Measurements from ENCODE around the gene HACD1. TPM values are rescaled to one million over a fixed set of nuclear protein-coding genes. Genes with fewer than 3 reads are reported as not detected.

The HACD1 gene
- total RNA-seq, 3 donors from 2014 or later = 2.8 to 33.8 (median 6.3) TPM

- Histone ChIP-seq H3K36me3 (ENCODE audit: low read depth) (no peaks in the 10 kb centered on the region), H3K4me3 (no peak overlapping the region), H3K4me1 (ENCODE audit: low read depth) (no peaks in the 10 kb centered on the region), H3K9me3 (no peaks in the 10 kb centered on the region)
- no peak for TF ChIP-seq CTCF (IDR thresholded peaks at IDR 0.05)
- no peak for DNase-seq
- no peak for ATAC-seq
- intact Hi-C loops (cut with DNase I, micrococcal nuclease) = no loop called here
Observed at GRCh38 chr10:17576768-17577167, 40.4 kb downstream of the HACD1 start.

- intact Hi-C loops (cut with DNase I, micrococcal nuclease) = no loop called here
- no peak for TF ChIP-seq CTCF (IDR thresholded peaks at IDR 0.05)
- no peaks in the 10 kb centered on the region for H3K4me1 ChIP-seq (ENCODE audit: low read depth)
- ATAC-seq (no peak), DNase-seq (no peak)
- no peaks in the 10 kb centered on the region for H3K9me3 ChIP-seq
- H3K4me3 ChIP-seq = no peak overlapping the region
- H3K36me3 ChIP-seq (ENCODE audit: low read depth) = no peaks in the 10 kb centered on the region
Observed at GRCh38 chr10:17564911-17565310, 52.3 kb downstream of the HACD1 start.

GRCh38 chr10:17563452-17563851 is 53.7 kb downstream of the HACD1 start:
- DNase-seq = no peak
- Histone ChIP-seq H3K4me1 (ENCODE audit: low read depth) (no peaks in the 10 kb centered on the region), H3K9me3 (no peaks in the 10 kb centered on the region), H3K4me3 (no peak overlapping the region), H3K36me3 (ENCODE audit: low read depth) (no peaks in the 10 kb centered on the region)
- intact Hi-C loops (cut with DNase I, micrococcal nuclease) = no loop called here
- no peak for TF ChIP-seq CTCF (IDR thresholded peaks at IDR 0.05)
- no peak for ATAC-seq

- intact Hi-C loops (cut with DNase I, micrococcal nuclease) = no loop called here
- Histone ChIP-seq H3K36me3 (ENCODE audit: low read depth) (no peaks in the 10 kb centered on the region), H3K9me3 (no peaks in the 10 kb centered on the region), H3K4me1 (ENCODE audit: low read depth) (no peaks in the 10 kb centered on the region), H3K4me3 (no peak overlapping the region)
- DNase-seq = no peak
- ATAC-seq = no peak
- TF ChIP-seq CTCF (IDR thresholded peaks at IDR 0.05) = no peak
Observed at GRCh38 chr10:17562614-17563013, 54.6 kb downstream of the HACD1 start.

- Histone ChIP-seq H3K36me3 (ENCODE audit: low read depth) (no peaks in the 10 kb centered on the region), H3K9me3 (no peaks in the 10 kb centered on the region), H3K4me1 (ENCODE audit: low read depth) (no peaks in the 10 kb centered on the region), H3K4me3 (no peak overlapping the region)
- intact Hi-C loops (cut with DNase I, micrococcal nuclease) = no loop called here
- DNase-seq (no peak), ATAC-seq (no peak)
- no peak for TF ChIP-seq CTCF (IDR thresholded peaks at IDR 0.05)
Observed at GRCh38 chr10:17561111-17561510, 56.1 kb downstream of the HACD1 start.

- Histone ChIP-seq H3K36me3 (ENCODE audit: low read depth) (no peaks in the 10 kb centered on the region), H3K4me1 (ENCODE audit: low read depth) (no peaks in the 10 kb centered on the region), H3K9me3 (no peaks in the 10 kb centered on the region), H3K4me3 (no peak overlapping the region)
- DNase-seq = no peak
- no peak for TF ChIP-seq CTCF (IDR thresholded peaks at IDR 0.05)
- intact Hi-C loops (cut with DNase I, micrococcal nuclease) = no loop called here
- ATAC-seq = no peak
Observed at GRCh38 chr10:17557459-17557858, 59.7 kb downstream of the HACD1 start.
